ENCODE data around the gene FOXG1.

The FOXG1 gene

DNA sequence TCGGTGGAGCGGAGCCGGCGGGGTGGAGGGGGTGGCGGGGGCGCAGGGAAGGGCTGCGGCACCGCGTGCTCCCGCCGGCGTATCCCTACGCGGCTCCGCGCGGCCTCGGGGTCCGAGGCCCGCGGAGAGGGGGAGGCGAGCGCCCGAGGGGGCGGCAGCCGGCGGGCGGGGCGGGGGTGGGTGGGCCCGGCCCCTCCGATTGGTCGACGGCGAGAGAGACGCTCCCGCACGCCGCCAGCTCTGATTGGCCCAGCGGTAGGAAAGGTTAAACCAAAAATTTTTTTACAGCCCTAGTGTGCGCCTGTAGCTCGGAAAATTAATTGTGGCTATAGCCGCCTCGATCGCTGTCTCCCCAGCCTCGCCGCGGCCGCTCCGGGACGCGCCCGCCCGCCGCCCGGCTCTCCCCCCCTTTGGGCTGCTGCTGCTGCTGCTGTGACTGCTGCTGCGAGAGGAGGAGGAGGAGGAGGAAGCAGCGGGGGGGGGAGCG is at the start of gene FOXG1:
Gene FOXG1, plus strand, starts transcription at position 319 of the 487 bp plus-strand sequence. CDS start 493 bp downstream, outside the sequence.
- peak within 1 kb of the TSS; percentile 54 for H3K4me3 ChIP-seq (ENCODE audit: low read depth, low read length)

DNA sequence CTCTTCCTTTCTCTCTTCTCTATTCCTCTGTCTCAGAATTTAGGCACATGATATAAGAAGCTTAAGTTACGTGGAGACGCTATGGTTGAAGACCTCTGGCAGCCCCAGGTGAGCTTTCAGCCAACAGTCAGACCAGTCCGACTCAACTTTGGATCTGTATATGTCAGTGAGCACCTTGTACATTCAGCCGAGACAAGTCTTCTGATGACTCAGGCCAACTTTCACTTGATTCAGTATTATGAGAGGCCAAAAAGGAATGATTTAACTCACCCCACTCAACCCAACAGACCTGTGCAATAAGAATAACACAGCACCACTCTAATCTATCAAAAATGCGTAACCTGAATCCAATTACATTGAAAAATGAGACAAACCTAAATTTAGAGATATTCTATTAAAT is 47.5 kb upstream of the FOXG1 start:
- no peak overlapping the region for H3K4me3 ChIP-seq (ENCODE audit: low read depth, low read length)

GRCh38 chr14:28731358-28731757 is 35.2 kb upstream of the FOXG1 start:
- H3K4me3 ChIP-seq (ENCODE audit: low read depth, low read length), result no peak overlapping the region

DNA sequence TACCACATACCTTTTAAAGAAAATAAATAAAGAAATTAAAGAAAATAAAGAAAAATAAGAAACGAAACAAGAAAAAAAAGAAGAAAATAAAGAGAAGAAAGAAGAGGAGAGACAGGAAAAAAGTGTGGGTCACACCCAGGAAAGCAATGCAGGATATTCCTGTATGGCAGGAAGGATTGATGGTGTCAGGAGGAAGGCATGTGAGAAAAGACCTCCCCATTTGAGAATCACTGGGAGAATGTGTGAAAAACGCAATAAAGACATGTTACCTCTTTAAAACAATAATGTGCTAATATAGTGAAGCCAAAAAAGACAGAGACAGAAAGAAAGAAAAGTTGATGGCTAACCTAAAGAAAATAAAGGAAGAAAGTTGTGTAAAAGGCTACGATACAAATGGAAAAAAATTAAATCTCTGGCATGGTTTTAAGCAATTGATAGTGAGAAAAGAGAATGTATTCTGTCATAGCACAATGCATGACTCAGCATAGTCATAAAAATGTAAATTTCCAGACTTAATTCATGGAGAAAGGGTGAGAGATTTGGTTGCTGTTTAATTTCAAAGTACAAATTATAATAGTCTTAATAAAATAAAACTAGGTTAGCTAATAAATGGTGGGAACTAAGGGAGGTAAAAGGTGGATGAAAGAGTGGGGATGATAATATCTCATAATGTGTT is 24.3 kb upstream of the FOXG1 start:
- no peak overlapping the region for H3K4me3 ChIP-seq (ENCODE audit: low read depth, low read length)

DNA sequence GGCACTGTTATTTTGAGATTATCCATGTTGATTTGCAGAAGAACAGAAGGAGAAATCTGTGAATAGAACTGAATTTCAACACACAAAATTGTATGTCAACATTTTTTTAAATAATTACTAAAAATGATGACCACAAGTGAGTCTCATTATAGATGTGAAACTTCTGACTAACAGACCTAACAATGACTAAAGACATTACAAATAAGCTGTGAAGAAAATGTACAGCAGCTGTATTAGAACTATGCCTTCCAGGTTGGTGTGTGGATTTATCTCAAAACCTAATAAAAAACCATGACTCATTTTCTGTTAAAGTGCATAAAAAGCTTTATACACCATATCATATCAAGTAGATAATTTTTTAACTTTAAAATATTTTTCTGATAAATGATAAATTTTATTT is 22.5 kb upstream of the FOXG1 start:
- H3K4me3 ChIP-seq (ENCODE audit: low read depth, low read length), result no peak overlapping the region

GRCh38 chr14:28745176-28745575 is 21.4 kb upstream of the FOXG1 start:
- no peak overlapping the region for H3K4me3 ChIP-seq (ENCODE audit: low read depth, low read length)

DNA sequence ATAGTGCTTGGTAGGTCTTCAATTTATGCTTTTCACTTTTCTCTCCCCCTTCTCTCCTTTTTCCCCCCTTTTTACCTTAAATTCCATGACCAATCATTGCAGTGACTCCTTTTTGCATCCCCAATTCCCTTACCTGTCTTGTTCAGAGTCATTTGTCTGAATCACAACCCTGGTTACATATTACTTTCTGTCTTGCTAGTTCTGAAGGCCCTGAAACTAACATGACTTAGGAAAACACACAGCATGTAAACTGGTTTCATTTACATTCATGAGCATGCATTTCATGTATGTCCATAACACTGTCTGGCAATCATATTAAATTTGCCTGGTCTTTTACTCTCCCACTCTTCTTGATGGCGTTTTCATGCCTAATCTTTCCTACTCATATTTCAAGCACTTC is 20.3 kb upstream of the FOXG1 start:
- H3K4me3 ChIP-seq (ENCODE audit: low read depth, low read length), result no peak overlapping the region

- H3K4me3 ChIP-seq (ENCODE audit: low read depth, low read length), result no peak overlapping the region
Observed at GRCh38 chr14:28751467-28752058, 15.0 kb upstream of the FOXG1 start.

DNA sequence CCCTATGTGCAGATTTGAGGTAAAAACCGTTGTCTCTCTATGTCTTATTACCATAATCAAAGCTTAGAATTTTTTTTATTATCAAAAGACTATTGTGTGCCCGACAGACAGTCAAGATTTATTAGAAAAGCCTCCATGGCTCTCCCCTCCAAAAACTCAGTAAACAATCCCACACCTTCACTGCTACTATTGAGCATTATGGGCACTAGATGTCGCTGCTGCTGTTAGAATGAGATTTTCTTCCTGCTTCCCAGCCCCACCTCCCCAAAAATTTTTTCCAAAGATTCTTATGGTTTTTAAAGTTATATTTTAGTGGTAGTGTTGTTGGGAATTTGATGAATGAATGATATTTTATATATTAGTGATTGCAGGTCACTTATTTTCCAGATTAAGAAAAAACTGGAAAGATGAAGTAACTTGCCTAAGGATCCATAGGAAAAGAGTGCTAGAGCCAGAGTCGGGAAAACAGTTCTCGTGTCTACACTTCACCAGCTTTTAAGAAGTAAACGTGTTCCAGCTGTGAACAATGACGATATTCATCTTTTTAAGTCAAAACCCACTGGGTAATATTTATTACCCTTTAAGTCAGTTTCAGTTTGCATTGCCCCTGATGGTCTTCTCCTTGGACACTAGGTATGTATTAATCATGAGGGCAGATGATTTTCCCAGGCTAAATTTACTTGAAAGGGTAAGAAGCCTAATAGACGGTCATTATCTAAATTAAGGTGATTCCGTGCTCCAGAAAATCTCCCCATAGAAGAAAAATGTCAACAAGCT is 12.2 kb upstream of the FOXG1 start:
- H3K4me3 ChIP-seq (ENCODE audit: low read depth, low read length), result no peak overlapping the region

GRCh38 chr14:28755198-28755815 is 11.3 kb upstream of the FOXG1 start:
- H3K4me3 ChIP-seq (ENCODE audit: low read depth, low read length), result no peak overlapping the region

GRCh38 chr14:28755884-28756268 is 10.7 kb upstream of the FOXG1 start:
- H3K4me3 ChIP-seq (ENCODE audit: low read depth, low read length), result no peak overlapping the region

DNA sequence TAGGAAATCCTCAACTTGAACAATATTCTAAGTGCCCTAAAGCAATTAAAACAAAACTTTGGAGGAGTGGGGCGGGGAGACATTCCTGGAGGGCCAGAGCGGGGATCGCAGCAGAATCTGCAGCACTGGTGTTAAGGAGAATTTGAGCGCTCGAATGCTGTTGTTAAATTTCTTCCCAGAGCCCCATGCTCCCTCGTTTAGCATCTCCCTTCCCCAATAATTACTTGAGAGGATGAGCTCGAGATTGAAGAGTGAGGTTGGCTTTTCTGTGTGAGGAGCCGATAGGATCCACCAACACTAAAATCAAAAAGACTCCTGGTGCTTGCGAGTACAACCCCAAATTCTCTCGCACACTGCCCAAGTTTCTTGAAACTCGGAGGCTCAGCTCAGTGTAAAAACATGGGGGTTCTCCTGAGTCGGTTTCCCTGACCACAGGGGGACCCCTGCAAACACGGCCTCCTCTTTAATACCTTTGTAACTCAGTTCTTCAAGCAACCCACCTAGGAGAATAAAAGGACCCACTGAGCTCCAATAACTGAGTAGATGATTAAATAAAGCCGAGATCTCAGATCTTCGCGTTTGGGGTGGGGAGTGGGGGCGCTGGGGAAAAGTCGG is 10.2 kb upstream of the FOXG1 start:
- H3K4me3 ChIP-seq (ENCODE audit: low read depth, low read length), result no peak overlapping the region

- H3K4me3 ChIP-seq (ENCODE audit: low read depth, low read length), result no peak overlapping the region
Observed at GRCh38 chr14:28756884-28757570, 9.6 kb upstream of the FOXG1 start.

DNA sequence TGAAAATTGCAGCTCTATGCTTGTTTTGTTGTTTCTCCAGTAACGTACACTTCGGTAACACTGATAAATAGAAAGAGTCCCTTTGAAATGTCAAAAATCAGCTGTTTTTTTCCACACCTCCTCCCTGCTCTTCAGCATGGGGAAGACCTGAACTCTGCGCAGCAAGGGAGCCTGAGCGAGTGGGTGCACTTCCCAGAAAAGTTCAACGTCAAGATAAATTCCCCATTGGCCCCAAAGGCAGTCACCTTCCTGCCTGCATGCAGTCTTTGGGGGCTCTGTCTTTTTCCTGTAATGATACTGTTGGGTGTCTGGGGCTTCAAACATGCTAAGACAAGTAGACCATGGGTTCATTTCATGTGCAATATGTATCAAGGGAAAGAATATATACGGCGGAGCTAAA is 8.8 kb upstream of the FOXG1 start:
- no peak overlapping the region for H3K4me3 ChIP-seq (ENCODE audit: low read depth, low read length)

- H3K4me3 ChIP-seq (ENCODE audit: low read depth, low read length), result no peak overlapping the region
Observed at GRCh38 chr14:28758253-28758884, 8.2 kb upstream of the FOXG1 start.

- H3K4me3 ChIP-seq (ENCODE audit: low read depth, low read length), result no peak overlapping the region
Observed at GRCh38 chr14:28758885-28759652, 7.5 kb upstream of the FOXG1 start.

DNA sequence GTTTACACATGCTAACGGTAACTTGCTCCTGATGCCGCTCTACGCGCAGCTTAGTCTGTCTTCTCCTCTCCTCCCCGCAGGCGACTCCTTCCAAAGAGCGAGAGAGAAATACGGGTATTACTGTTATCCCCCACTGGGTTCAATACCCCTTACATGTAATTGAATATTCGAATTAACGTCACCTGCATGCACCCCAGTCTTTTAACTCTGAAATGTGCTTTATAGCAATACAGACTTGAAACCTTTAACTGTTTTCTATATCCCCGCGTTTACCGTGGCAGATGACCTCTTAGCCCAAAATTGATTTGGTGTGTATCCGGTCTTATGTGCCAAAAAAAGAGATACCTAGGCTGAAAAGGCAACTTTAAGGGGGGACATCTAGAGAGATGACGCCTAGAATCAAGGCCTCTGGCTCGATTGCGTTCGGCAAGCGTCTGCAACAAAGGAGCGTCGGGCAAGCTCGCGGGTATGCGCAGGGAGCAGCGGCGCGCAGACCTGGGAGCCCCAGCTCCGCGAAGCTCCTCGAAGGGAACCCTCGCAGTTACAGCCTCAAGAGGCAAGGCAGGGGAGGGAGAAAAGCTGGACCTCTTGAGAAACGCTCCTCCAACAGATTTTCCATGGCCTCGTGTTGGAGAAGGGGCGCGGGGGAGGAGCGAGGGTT is 6.8 kb upstream of the FOXG1 start:
- H3K4me3 ChIP-seq (ENCODE audit: low read depth, low read length), result no peak overlapping the region

- H3K4me3 ChIP-seq (ENCODE audit: low read depth, low read length), result no peak overlapping the region
Observed at GRCh38 chr14:28760431-28760996, 6.1 kb upstream of the FOXG1 start.

Data from iPS-11a (cell line).